CD14-positive monocyte (primary cell): ENCODE measurements around the gene SSTR3. TPM values are rescaled to one million over a fixed set of nuclear protein-coding genes. Genes with fewer than 3 reads are reported as not detected.

Experiments used
- DNase-seq, 3 donors: peaks; one replicate each; pipeline ENCODE4 v3.0.0-alpha.2; 2011 to 2022
- H2AFZ ChIP-seq: 2 replicates; pipeline ENCODE4 v1.6.0; 2012; ENCODE audit warnings: mild to moderate bottlenecking, low read depth, low read length, inconsistent platforms; ENCODE audit not compliant: insufficient read depth, poor library complexity, severe bottlenecking
- H3K27ac ChIP-seq, 2 donors: 1 replicate in 1 of 2; 2 replicates in 1 of 2; pipeline ENCODE4 v1.5.1; 2012 to 2013; ENCODE audit warnings: low read length in 2 of 2, control low read depth in 1 of 2, inconsistent platforms in 1 of 2, low read depth in 1 of 2, mild to moderate bottlenecking in 1 of 2
- H3K27me3 ChIP-seq, 2 donors: one replicate each; pipeline versions ENCODE4 v1.6.0 to v1.6.1; 2011 to 2013; ENCODE audit warnings: low read length in 2 of 2; ENCODE audit not compliant: control insufficient read depth in 2 of 2, insufficient read depth in 2 of 2
- H3K36me3 ChIP-seq, 2 donors: replicated peaks in 1 of 2; 1 replicate in 1 of 2; 2 replicates in 1 of 2; pipeline versions ENCODE4 v1.5.1 to v1.6.1; 2012 to 2013; ENCODE audit warnings: low read length in 2 of 2, control low read depth in 1 of 2, inconsistent platforms in 1 of 2, mild to moderate bottlenecking in 1 of 2; ENCODE audit not compliant: insufficient read depth in 2 of 2, control insufficient read depth in 1 of 2
- H3K4me1 ChIP-seq, 2 donors: 1 replicate in 1 of 2; 2 replicates in 1 of 2; pipeline versions ENCODE4 v1.5.1 to v1.6.1; 2012 to 2013; ENCODE audit warnings: low read length in 2 of 2, control low read depth in 1 of 2, inconsistent platforms in 1 of 2, mild to moderate bottlenecking in 1 of 2, moderate library complexity in 1 of 2; ENCODE audit not compliant: insufficient read depth in 2 of 2, control insufficient read depth in 1 of 2
- H3K4me2 ChIP-seq: replicated peaks from 2 replicates; pipeline ENCODE3; 2012; ENCODE audit warnings: low read length, moderate library complexity, mild to moderate bottlenecking; ENCODE audit not compliant: poor library complexity, severe bottlenecking; ENCODE audit errors: extremely low read depth
- H3K4me3 ChIP-seq, 3 experiments: fragments of 200-600 bp in 1 of 3; sonication (generic) in 1 of 3; replicated peaks in 1 of 3; 1 replicate in 2 of 3; 2 replicates in 1 of 3; pipeline ENCODE4 v1.5.1; 2011 to 2013; ENCODE audit warnings: low read length in 3 of 3, mild to moderate bottlenecking in 3 of 3, control low read depth in 2 of 3, low read depth in 2 of 3, inconsistent platforms in 1 of 3, moderate library complexity in 1 of 3
- H3K79me2 ChIP-seq: 2 replicates; pipeline ENCODE4 v1.6.0; 2012; ENCODE audit warnings: mild to moderate bottlenecking, control low read depth, inconsistent platforms, low read length, moderate library complexity; ENCODE audit not compliant: insufficient read depth
- H3K9ac ChIP-seq: 2 replicates; pipeline ENCODE4 v1.6.0; 2017; ENCODE audit warnings: low read length, mild to moderate bottlenecking; ENCODE audit not compliant: insufficient read depth, poor library complexity, severe bottlenecking
- H3K9me3 ChIP-seq, 2 donors: replicated peaks in 1 of 2; 1 replicate in 1 of 2; 2 replicates in 1 of 2; pipeline versions ENCODE4 v1.5.1 to v1.6.1; 2012 to 2013; ENCODE audit warnings: low read length in 2 of 2, control low read depth in 1 of 2; ENCODE audit not compliant: control insufficient read depth in 1 of 2, insufficient read depth in 1 of 2
- H4K20me1 ChIP-seq: 2 replicates; pipeline ENCODE4 v1.6.0; 2012; ENCODE audit warnings: mild to moderate bottlenecking, low read length, control low read depth, moderate library complexity; ENCODE audit not compliant: insufficient read depth
- H3K27ac Mint-ChIP-seq, 7 donors: one replicate each; pipeline ENCODE4 v1.8.0; 2020; ENCODE audit warnings: mild to moderate bottlenecking in 7 of 7, mixed read lengths in 7 of 7, moderate library complexity in 6 of 7, inconsistent platforms in 2 of 7
- H3K27me3 Mint-ChIP-seq, 3 donors: one replicate each; pipeline ENCODE4 v1.8.0; 2021 to 2022; ENCODE audit warnings: low read depth in 3 of 3, mild to moderate bottlenecking in 3 of 3, mixed read lengths in 3 of 3, moderate library complexity in 3 of 3, inconsistent platforms in 1 of 3
- H3K36me3 Mint-ChIP-seq, 2 donors: one replicate each; pipeline ENCODE4 v1.8.0; 2020; ENCODE audit warnings: mixed read lengths in 2 of 2, inconsistent platforms in 1 of 2, mild to moderate bottlenecking in 1 of 2
- H3K4me1 Mint-ChIP-seq: one replicate; pipeline ENCODE4 v1.8.0; 2020; ENCODE audit warnings: mild to moderate bottlenecking, mixed read lengths
- H3K4me3 Mint-ChIP-seq, 2 donors: one replicate each; pipeline ENCODE4 v1.8.0; 2020; ENCODE audit warnings: mild to moderate bottlenecking in 2 of 2, mixed read lengths in 2 of 2, moderate library complexity in 1 of 2
- H3K9me3 Mint-ChIP-seq, 7 donors: one replicate each; pipeline ENCODE4 v1.8.0; 2020 to 2022; ENCODE audit warnings: mixed read lengths in 7 of 7, mild to moderate bottlenecking in 6 of 7, moderate library complexity in 6 of 7, inconsistent platforms in 2 of 7
- CTCF ChIP-seq: fragments of 200-600 bp; IDR thresholded peaks from one replicate; pipeline ENCODE4 v1.8.0; 2022; ENCODE audit warnings: antibody characterized with exemption, mild to moderate bottlenecking
- WGBS: methylation state at CpG from one replicate; pipeline ENCODE4 v1.1.5; 2013; ENCODE audit warnings: missing lambda C conversion rate; ENCODE audit not compliant: insufficient coverage; 5-methylcytosine and 5-hydroxymethylcytosine counted together
- intact Hi-C, 2 donors: fragments of 100-400 bp; cut with micrococcal nuclease; formaldehyde crosslinking; loops; one replicate each; pipeline versions ENCODE4 v1.15.0 to v1.15.1; 2023
- polyA plus RNA-seq, 3 donors: library from polyadenylated mRNA; depleted of rRNA in 1 of 3; unstranded in 2 of 3; stranded (reverse) in 1 of 3; fragments of 300-500 nt in 2 of 3; fragments of >200 nt in 1 of 3; fragmentation: Illumina TruSeq in 2 of 3; gene quantifications; 1 replicate in 2 of 3; 2 replicates in 1 of 3; pipeline ENCODE4 v1.2.3, GENCODE V29; 2012 to 2021

SSTR3 gene
- polyA plus RNA-seq, 3 donors: 0.04 TPM; not detected in 2

GRCh38 chr22:37156686-37157435 is 55.4 kb downstream of the SSTR3 start:
- no peak overlapping the region for H3K4me2 ChIP-seq
- Mint-ChIP-seq H3K4me3 (no peak overlapping the region), H3K4me1 (peaks cover 22% of the 10 kb centered on the region), H3K27me3 (peaks cover 7 to 14% (median 12%) of the 10 kb centered on the region in 3 donors), H3K27ac (peak overlapping the region in 1 of 7 donors; percentile 30), H3K36me3 (no peaks in the 10 kb centered on the region), H3K9me3 (peaks cover 3 to 9% (median 6%) of the 10 kb centered on the region in 7 donors)
- intact Hi-C loops: no loop called here
- H3K36me3 ChIP-seq: no peaks in the 10 kb centered on the region
- peaks cover 10 to 11% of the 10 kb centered on the region in 2 donors for H3K4me1 ChIP-seq
- H3K9me3 ChIP-seq: peaks cover 5 to 9% of the 10 kb centered on the region in 2 donors
- TF ChIP-seq CTCF: no peak
- H3K4me3 ChIP-seq: no peak overlapping the region
- H3K79me2 ChIP-seq: no peaks in the 10 kb centered on the region
- H3K27me3 ChIP-seq: no peaks in the 10 kb centered on the region
- H3K9ac ChIP-seq: no peak overlapping the region
- H2AFZ ChIP-seq: no peak overlapping the region
- WGBS: 58% methylated on average over 13 of the region's 13 CpGs
- no peaks in the 10 kb centered on the region for H4K20me1 ChIP-seq
- no peak overlapping the region for H3K27ac ChIP-seq
- no peak for DNase-seq

- no peaks in the 10 kb centered on the region for H3K79me2 ChIP-seq
- Mint-ChIP-seq H3K9me3 (peaks cover 0 to under 1% (median 0%) of the 10 kb centered on the region in 7 donors), H3K4me3 (no peak overlapping the region), H3K4me1 (peaks cover 25% of the 10 kb centered on the region), H3K36me3 (no peaks in the 10 kb centered on the region), H3K27me3 (peaks cover 7 to 14% (median 12%) of the 10 kb centered on the region in 3 donors), H3K27ac (peak overlapping the region in 2 of 7 donors; percentile 55 to 85)
- no peaks in the 10 kb centered on the region for H4K20me1 ChIP-seq
- H3K27ac ChIP-seq: no peak overlapping the region
- peaks cover 0 to under 1% of the 10 kb centered on the region in 2 donors for H3K9me3 ChIP-seq
- H3K27me3 ChIP-seq: no peaks in the 10 kb centered on the region
- H3K4me2 ChIP-seq: no peak overlapping the region
- no peak overlapping the region for H2AFZ ChIP-seq
- intact Hi-C loops: no loop called here
- 98% methylated on average over 4 of the region's 8 CpGs for WGBS
- peaks cover 10 to 11% of the 10 kb centered on the region in 2 donors for H3K4me1 ChIP-seq
- no peak overlapping the region for H3K4me3 ChIP-seq
- H3K36me3 ChIP-seq: no peaks in the 10 kb centered on the region
- no peak for TF ChIP-seq CTCF
- DNase-seq: no peak
- H3K9ac ChIP-seq: no peak overlapping the region
Observed at GRCh38 chr22:37155971-37156370, 56.3 kb downstream of the SSTR3 start.
